Adrenal gland (tissue), 5 donors: ENCODE data around the gene NCOA1.

Source experiments
- POLR2A ChIP-seq, 2 donors: fragments of 450-650 bp; IDR thresholded peaks; one replicate each; pipeline ENCODE4 v1.6.1; 2017; ENCODE audit warnings: antibody characterized with exemption in 2 of 2, mild to moderate bottlenecking in 2 of 2, moderate library complexity in 1 of 2
- TF ChIP-seq, protein P1 (sequence below), 6 experiments: fragments of 450-650 bp in 4 of 6; fragments of 200-600 bp in 2 of 6; sonication (generic) in 1 of 6; IDR thresholded peaks; 1 replicate in 5 of 6; 2 replicates in 1 of 6; pipeline versions ENCODE4 v1.5.1 to v1.8.0; 2016 to 2021; ENCODE audit warnings: antibody characterized with exemption in 6 of 6, mild to moderate bottlenecking in 2 of 6, moderate library complexity in 1 of 6
- donor health status: DM: no; HTN: no; CAD: no.

DNA sequence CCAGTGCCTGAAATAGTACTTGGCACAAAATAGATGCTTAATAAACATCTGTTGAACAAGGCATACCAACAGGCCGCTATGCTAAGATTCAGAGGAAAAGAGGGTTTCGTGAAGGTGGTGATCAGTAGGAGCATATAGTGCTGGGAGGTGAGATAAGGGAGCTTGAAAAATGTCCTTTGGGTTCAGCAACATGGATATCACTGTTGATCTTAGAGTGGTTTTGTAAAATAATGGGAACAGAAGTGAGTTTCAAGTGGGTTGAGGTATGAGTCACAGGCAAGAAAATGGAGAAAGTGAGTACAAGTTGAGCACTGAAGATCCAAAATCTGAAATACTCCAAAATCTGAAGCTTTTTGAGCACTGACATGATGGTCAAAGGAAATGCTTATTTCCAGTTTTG, 306.6 kb downstream of the NCOA1 start:
- TF ChIP-seq, protein P1, sequence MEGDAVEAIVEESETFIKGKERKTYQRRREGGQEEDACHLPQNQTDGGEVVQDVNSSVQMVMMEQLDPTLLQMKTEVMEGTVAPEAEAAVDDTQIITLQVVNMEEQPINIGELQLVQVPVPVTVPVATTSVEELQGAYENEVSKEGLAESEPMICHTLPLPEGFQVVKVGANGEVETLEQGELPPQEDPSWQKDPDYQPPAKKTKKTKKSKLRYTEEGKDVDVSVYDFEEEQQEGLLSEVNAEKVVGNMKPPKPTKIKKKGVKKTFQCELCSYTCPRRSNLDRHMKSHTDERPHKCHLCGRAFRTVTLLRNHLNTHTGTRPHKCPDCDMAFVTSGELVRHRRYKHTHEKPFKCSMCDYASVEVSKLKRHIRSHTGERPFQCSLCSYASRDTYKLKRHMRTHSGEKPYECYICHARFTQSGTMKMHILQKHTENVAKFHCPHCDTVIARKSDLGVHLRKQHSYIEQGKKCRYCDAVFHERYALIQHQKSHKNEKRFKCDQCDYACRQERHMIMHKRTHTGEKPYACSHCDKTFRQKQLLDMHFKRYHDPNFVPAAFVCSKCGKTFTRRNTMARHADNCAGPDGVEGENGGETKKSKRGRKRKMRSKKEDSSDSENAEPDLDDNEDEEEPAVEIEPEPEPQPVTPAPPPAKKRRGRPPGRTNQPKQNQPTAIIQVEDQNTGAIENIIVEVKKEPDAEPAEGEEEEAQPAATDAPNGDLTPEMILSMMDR (IDR thresholded peaks at IDR 0.05) = no peak
- no peak for TF ChIP-seq POLR2A (IDR thresholded peaks at IDR 0.05)
